CD4-positive, alpha-beta T cell treated with Interleukin-12 subunit alpha and Interleukin-12 subunit beta, for 1 hour (primary cell): ENCODE results near the gene AP5B1.
"Not testable (repeated sequence)": the region's sequence is repeated elsewhere in the genome, so short reads cannot be mapped to it uniquely, and the experiment has no call there.

Experiments used
- DNase-seq: peaks from one replicate; pipeline ENCODE4 v3.0.0-alpha.2; 2020

AP5B1 gene

DNA sequence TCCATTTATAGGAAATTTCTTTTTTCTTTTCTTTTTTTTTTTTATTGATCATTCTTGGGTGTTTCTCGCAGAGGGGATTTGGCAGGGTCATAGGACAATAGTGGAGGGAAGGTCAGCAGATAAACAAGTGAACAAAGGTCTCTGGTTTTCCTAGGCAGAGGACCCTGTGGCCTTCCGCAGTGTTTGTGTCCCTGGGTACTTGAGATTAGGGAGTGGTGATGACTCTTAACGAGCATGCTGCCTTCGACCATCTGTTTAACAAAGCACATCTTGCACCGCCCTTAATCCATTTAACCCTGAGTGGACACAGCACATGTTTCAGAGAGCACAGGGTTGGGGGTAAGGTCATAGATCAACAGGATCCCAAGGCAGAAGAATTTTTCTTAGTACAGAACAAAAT is 18.6 kb downstream of the AP5B1 start:
- DNase-seq = not testable (repeated sequence)

DNA sequence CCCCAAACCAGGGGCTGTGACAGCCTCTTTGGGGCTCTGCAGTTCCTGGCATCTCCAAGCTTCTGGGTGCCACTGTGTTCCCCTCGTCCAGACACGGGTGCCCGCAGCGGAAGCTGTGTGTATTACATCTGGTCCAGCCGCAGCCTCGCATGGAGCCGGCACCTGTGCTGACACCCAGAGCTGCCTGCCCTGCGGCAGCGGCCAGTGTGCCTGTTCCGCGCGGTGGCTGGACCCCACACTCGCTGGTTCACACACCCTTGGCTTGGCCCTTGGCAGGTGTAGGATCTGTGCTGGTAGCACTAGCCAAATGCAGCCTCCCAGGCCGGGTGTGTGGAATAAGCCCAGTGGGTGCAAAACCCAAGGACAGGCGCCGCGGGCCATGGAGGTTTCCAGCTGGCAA is 35.7 kb downstream of the AP5B1 start:
- no peak for DNase-seq

DNA sequence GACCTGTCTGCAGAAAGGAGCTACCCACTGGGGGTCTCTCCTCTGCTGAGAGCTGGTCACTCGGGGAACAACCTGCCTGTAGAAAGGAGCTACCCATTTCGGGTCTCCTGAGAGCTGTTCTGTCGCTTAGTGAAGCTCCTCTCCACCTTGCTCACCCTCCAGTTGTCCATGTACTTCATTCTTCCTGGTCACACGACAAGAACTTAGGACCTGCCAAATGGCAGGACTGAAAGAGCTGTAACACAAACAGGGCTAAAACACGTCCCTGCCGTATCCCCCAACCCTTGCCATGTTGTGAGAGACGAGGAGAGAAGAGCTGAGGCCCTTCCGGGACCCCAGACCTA is 36.1 kb downstream of the AP5B1 start:
- DNase-seq = no peak

DNA sequence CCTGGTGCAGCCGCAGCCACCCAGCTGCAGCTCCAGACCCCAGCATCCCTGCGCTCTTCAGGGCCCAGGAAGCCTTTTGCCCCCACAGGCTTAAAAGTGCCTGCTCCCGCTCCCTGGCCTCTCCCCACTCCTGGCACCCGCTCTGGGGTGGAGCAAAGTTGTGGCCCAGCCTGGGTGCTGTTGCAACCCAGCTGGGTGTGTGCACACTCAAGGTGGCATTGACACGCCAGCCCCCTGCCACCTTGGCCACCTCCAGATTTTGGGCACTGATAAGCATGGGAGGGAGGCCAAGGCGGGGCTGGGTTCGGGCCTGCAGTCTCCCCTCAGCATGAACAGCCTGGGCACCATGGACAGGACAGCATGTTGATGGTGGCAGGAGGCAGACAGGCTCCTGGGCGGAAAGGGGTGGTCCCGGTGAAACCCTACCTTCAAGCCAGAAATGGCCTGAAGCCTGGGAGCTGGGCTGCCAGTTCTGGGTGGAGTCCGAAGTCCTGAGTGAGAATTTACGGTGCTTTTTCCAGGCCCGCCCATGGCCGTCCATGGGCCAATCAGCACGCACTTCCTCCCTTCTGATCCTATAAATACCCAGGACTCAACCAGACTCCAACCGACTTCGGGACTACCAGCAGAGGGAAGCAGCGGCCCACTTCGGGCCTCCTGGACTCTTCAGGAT is 36.6 kb downstream of the AP5B1 start:
- no peak for DNase-seq

DNA sequence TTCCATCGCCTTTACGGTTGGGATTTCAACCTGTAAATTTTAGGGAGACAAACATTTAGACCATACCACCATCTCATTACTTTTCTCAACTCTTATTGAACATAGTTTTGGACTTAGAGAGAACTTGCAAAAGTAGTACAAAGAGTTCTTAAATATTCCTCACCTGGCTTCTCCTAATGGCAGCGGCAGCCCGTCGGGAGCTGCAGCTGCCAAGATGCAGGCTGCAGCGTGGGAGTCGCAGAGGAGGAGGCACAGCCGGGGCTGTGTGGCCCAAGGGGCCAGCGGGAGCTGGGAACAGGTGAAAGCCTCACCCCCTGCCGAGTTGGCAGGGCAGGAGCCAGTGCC is 37.1 kb downstream of the AP5B1 start:
- no peak for DNase-seq

DNA sequence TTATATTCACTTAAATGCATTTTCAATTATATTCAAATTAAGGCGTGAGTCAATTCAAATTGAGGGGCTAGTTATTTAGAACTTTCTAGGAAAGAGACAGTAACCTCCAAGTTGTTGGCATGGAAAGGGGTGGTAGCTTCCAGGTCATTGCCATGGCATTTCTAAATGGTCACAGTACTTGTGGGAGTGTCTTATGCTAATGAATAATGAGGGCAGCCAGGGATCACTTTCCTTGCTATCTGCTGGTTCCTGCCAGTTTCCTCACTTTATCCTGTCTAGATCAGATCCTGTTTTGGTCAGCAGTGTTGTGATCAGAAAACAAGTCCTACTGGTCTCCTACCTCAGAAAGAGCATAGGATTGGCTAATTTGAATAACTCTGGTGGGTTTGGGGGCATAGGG is 38.4 kb downstream of the AP5B1 start:
- DNase-seq = no peak

DNA sequence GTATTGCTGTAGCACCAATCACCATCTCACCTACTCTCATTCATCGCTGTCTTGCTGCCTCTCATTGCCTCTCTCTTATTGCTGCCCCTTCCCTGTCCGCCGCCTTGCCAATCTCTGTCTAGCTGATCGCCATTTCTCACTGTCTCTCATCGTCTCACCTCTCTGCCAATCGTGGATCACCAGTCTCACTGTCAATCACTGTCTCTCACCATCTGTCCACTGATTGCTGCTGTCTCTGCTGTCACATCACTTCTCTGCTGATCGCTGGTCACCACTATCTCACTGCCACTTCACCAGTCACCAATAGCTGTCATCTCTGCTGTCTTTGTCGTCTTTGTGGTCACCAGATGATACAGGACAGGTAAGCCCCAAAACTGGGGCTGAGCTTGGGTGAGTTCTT is 39.6 kb downstream of the AP5B1 start:
- DNase-seq = no peak

DNA sequence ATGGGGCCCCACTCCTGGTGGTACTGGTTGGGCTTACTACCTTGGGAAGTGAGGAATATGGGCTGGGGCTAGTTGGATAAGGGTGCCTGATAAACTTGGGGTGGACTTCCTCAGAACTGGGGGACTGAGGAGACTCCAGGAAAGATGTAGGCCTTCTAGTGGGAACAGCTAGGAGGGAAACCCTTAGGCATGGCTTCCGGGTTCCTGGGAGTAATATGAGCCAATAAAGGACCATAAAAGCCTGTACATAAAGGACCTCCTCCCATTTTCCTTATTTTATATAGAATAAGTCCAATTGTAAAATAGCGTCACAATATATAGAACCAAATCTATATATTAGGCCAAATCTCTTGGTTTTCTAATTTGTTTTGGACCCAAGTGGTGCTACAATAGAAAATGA is 41.8 kb downstream of the AP5B1 start:
- DNase-seq = no peak

DNA sequence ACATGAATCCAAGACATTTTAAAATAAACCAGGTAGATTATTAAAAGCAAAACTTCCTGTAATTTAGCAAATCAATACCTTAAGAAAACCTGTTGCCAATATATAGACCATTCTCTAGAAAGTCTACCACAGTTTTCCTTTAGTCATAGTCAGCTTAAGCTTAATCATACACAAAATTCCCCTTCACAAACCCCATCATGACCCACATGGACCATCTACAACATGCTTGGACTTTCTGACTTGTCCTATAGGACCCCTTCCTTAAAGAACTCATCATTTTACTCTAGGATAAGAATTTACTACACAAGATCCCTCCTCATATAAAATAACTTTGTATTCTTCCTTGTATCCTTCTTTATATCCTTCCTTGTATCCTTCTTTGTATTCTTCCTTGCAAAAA is 44.0 kb downstream of the AP5B1 start:
- no peak for DNase-seq

DNA sequence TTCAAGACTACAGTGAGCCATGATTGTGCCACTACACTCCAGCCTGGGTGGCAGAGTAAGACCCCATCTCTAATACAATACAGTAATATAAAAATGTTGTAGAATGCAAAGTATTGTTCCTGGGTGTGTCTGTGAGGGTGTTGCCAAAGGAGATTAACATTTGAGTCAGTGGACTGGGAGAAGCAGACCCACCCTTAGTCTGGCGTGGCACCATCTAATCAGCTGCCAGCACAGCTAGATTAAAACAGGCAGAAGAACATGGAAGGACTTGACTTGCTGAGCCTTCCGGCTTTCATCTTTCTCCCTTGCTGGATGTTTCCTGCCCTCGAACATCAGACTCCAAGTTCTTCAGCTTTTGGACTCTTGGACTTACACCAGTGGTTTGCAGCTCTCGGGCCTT is 45.7 kb downstream of the AP5B1 start:
- DNase-seq = not testable (repeated sequence)

DNA sequence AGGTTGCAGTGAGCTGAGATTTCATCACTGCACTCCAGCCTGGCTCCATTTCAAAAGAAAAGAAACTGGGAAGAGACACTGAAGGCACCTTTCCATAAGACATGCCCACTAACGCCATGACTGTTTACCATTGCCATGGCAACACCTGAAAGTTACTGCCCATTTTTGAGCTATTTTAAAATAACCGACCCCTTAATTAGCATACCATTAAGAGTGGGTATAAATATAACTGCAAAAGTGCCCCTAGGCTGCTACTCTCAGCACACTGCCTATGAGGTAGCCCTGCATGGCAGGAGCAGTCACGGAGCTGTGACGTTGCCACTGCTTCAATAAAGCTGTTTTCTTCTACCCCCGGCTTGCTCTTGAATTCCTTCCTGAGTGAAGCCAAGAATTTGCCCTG is 50.3 kb downstream of the AP5B1 start:
- DNase-seq = no peak

DNA sequence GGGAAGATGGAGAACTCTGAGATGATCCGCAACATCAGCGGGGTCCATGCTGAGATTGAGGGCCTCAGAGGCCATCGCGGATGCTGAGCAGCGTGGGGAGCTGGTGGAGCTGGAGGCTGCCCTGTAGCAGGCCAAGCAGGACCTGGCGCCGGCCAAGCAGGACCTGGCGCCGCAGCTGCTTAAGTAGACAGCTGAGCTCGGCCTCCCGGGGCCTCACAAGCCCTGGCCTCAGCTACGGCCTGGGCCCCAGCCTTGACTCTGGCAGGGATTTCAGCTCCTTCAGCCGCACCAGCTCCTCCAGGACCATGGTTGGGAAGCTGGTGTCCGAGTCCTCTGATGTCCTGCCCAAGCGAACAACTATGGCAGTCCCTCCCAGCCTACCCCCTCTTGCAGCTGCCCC is 52.9 kb downstream of the AP5B1 start:
- no peak for DNase-seq

DNA sequence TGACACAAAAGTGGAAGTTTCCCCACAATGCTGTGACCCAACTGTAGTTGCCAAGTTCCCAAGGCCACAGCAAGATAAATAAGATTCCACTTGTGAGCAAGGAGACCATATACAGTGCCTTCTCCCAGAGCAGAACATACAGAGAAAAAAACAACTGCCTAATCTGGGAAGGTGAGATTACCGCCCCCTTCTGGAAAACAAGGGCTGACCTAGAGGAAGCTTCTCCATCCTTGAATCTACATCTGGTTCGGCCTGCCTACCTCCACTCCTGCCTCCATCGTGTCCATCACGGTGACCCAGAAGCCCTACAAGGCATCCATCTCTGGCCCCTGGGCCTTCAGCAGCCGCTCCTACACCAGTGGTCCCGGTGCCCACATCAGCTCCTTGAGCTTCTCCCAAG is 54.1 kb downstream of the AP5B1 start:
- DNase-seq = no peak
